SU-DHL-6 (cell line): ENCODE data around the gene SLAIN1.

Experiments used
- H2AFZ ChIP-seq: fragments of 200-600 bp; sonication (generic); 2 replicates; pipeline ENCODE4 v1.6.1; 2014; ENCODE audit warnings: low read depth, mild to moderate bottlenecking, moderate library complexity, mixed read lengths, antibody characterized with exemption, low read length; ENCODE audit not compliant: severe bottlenecking
- H3F3A ChIP-seq: fragments of 200-600 bp; shearing (Covaris generic); 2 replicates; pipeline ENCODE4 v1.6.0; 2016; ENCODE audit warnings: antibody characterized with exemption, mild to moderate bottlenecking; ENCODE audit not compliant: insufficient read depth
- H3K27ac ChIP-seq: fragments of 200-600 bp; sonication (generic); 2 replicates; pipeline ENCODE4 v1.5.1; 2016; ENCODE audit warnings: low read depth, mild to moderate bottlenecking, low read length, moderate library complexity, mixed read lengths
- H3K27me3 ChIP-seq: fragments of 200-600 bp; sonication (generic), shearing (Covaris generic); 2 replicates; pipeline ENCODE4 v1.6.0; 2014; ENCODE audit warnings: mild to moderate bottlenecking, low read length
- H3K36me3 ChIP-seq: fragments of 200-600 bp; sonication (generic); 2 replicates; pipeline ENCODE4 v1.6.1; 2014; ENCODE audit warnings: mild to moderate bottlenecking, low read length, mixed read lengths
- H3K4me2 ChIP-seq: fragments of 300-600, 200-600 bp; shearing (Covaris generic), sonication (generic); 2 replicates; pipeline ENCODE4 v1.6.0; 2014; ENCODE audit warnings: low read length, low read depth, mild to moderate bottlenecking; ENCODE audit not compliant: poor library complexity, severe bottlenecking
- H3K4me3 ChIP-seq: fragments of 200-600 bp; sonication (generic); 2 replicates; pipeline ENCODE4 v1.5.1; 2014; ENCODE audit warnings: antibody characterized with exemption, low read length, mild to moderate bottlenecking, mixed read lengths; ENCODE audit not compliant: insufficient read depth, poor library complexity, severe bottlenecking
- H3K79me2 ChIP-seq: fragments of 200-600 bp; sonication (generic); 2 replicates; pipeline ENCODE4 v1.6.1; 2014; ENCODE audit warnings: mild to moderate bottlenecking, low read length, moderate library complexity; ENCODE audit not compliant: insufficient read depth
- H3K9ac ChIP-seq: fragments of 200-600 bp; sonication (generic); 2 replicates; pipeline ENCODE4 v1.7.0; 2014; ENCODE audit warnings: mild to moderate bottlenecking, low read length
- H3K9me2 ChIP-seq: fragments of 200-600 bp; sonication (generic); replicated peaks from 2 replicates; pipeline ENCODE4 v1.6.1; 2014; ENCODE audit warnings: low read length; ENCODE audit not compliant: insufficient read depth
- H3K9me3 ChIP-seq: fragments of 200-600 bp; sonication (generic); 2 replicates; pipeline ENCODE4 v1.6.1; 2014; ENCODE audit warnings: low read length, mixed read lengths; ENCODE audit not compliant: insufficient read depth
- H4K20me1 ChIP-seq: fragments of 200-600 bp; sonication (generic); 2 replicates; pipeline ENCODE4 v1.6.1; 2014; ENCODE audit warnings: low read depth, mild to moderate bottlenecking, antibody characterized with exemption, low read length, moderate library complexity, mixed read lengths
- EZH2phosphoT487 ChIP-seq: fragments of 200-600 bp; sonication (generic), shearing (Covaris generic); conservative IDR thresholded peaks from 2 replicates; pipeline ENCODE4 v1.6.1; 2018; ENCODE audit warnings: mild to moderate bottlenecking, antibody characterized with exemption, low read length, moderate library complexity, mixed read lengths
- TF ChIP-seq, protein P1 (sequence below): fragments of 200-600 bp; sonication (generic); IDR thresholded peaks from one replicate; pipeline ENCODE4 v1.5.1; 2017; ENCODE audit warnings: antibody characterized with exemption, mild to moderate bottlenecking, low read length, moderate library complexity; ENCODE audit not compliant: insufficient read depth, poor library complexity, severe bottlenecking

Gene SLAIN1

GRCh38 chr13:77714119-77714755 lies 16.8 kb downstream of the SLAIN1 start:
- H3K4me3 ChIP-seq: no peak overlapping the region
- no peaks in the 10 kb centered on the region for H3K27me3 ChIP-seq
- H3K4me2 ChIP-seq: no peak overlapping the region
- H3K9ac ChIP-seq: no peak overlapping the region
- H4K20me1 ChIP-seq: no peaks in the 10 kb centered on the region
- TF ChIP-seq EZH2phosphoT487: no peak
- TF ChIP-seq, protein P1, sequence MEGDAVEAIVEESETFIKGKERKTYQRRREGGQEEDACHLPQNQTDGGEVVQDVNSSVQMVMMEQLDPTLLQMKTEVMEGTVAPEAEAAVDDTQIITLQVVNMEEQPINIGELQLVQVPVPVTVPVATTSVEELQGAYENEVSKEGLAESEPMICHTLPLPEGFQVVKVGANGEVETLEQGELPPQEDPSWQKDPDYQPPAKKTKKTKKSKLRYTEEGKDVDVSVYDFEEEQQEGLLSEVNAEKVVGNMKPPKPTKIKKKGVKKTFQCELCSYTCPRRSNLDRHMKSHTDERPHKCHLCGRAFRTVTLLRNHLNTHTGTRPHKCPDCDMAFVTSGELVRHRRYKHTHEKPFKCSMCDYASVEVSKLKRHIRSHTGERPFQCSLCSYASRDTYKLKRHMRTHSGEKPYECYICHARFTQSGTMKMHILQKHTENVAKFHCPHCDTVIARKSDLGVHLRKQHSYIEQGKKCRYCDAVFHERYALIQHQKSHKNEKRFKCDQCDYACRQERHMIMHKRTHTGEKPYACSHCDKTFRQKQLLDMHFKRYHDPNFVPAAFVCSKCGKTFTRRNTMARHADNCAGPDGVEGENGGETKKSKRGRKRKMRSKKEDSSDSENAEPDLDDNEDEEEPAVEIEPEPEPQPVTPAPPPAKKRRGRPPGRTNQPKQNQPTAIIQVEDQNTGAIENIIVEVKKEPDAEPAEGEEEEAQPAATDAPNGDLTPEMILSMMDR: no peak
- no peaks in the 10 kb centered on the region for H3K36me3 ChIP-seq
- H3F3A ChIP-seq: no peaks in the 10 kb centered on the region
- H3K79me2 ChIP-seq: peaks cover 6% of the 10 kb centered on the region
- no peak overlapping the region for H3K27ac ChIP-seq
- H2AFZ ChIP-seq: no peak overlapping the region
- H3K9me2 ChIP-seq: no peaks in the 10 kb centered on the region
- no peaks in the 10 kb centered on the region for H3K9me3 ChIP-seq

DNA sequence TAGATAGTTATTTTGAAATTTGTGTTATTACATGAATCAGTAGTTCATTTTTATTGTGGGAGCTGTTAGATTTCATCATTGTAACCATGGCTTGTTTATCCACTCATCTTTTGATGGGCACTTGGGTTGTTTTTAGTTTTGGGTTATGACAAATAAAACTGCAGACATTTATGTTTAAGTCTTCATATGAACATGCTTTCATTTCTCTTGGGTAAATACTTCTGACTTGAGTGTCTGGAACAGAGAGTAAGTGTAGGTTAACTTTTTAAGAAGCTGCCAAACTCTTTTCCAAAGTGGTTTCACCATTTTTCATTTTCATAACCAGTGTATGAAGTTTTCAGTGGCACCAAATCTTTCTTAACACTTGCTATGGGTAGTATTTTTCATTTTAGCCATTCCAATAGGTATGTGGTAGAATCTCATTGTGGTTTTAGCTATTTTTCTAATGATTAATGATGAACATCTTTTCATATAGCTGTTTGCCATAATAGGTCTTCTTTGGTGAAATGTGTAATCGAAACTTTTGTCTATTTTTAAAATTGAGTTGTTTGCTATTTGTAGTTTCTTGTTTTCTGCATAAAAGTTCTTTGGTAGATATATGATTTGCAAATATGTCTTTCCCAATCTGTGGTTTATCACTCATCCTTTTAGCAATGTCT lies 17.9 kb downstream of the SLAIN1 start:
- Histone ChIP-seq H3K27ac (no peak overlapping the region), H2AFZ (no peak overlapping the region), H3K9me2 (no peaks in the 10 kb centered on the region), H3K79me2 (peaks cover 6% of the 10 kb centered on the region), H3K4me2 (no peak overlapping the region), H3K4me3 (no peak overlapping the region), H3F3A (no peaks in the 10 kb centered on the region), H3K9ac (no peak overlapping the region), H3K27me3 (no peaks in the 10 kb centered on the region), H4K20me1 (no peaks in the 10 kb centered on the region), H3K36me3 (no peaks in the 10 kb centered on the region), H3K9me3 (no peaks in the 10 kb centered on the region)
- no peak for TF ChIP-seq EZH2phosphoT487
- TF ChIP-seq, protein P1: no peak

GRCh38 chr13:77716692-77717091 lies 19.2 kb downstream of the SLAIN1 start:
- Histone ChIP-seq H3K9me3 (no peaks in the 10 kb centered on the region), H3K9ac (no peak overlapping the region), H3K79me2 (peaks cover 6% of the 10 kb centered on the region), H3K9me2 (no peaks in the 10 kb centered on the region), H3K36me3 (peaks cover 3% of the 10 kb centered on the region; the same call in 1 of the 2 replicates), H3K4me2 (no peak overlapping the region), H2AFZ (no peak overlapping the region), H3K27ac (no peak overlapping the region), H3K27me3 (no peaks in the 10 kb centered on the region), H3K4me3 (no peak overlapping the region), H4K20me1 (no peaks in the 10 kb centered on the region), H3F3A (no peaks in the 10 kb centered on the region)
- no peak for TF ChIP-seq EZH2phosphoT487
- TF ChIP-seq, protein P1: no peak
